Liver (tissue), 9 donors: Measurements from ENCODE around the gene SCAF8. TPM values are rescaled to one million over a fixed set of nuclear protein-coding genes. Genes with fewer than 3 reads are reported as not detected.

Source experiments
- DNase-seq: peaks from one replicate; pipeline ENCODE4 v3.0.0-alpha.2; 2017; ENCODE audit warnings: low spot score
- H3K27ac ChIP-seq, 2 donors: one replicate each; pipeline ENCODE4 v1.7.0; 2013; ENCODE audit warnings: inconsistent platforms in 2 of 2, low read length in 2 of 2, control low read depth in 1 of 2, low read depth in 1 of 2, mild to moderate bottlenecking in 1 of 2
- H3K27me3 ChIP-seq, 4 donors: one replicate each; pipeline versions ENCODE4 v1.6.1 to v1.7.0; 2013; ENCODE audit warnings: low read length in 3 of 4, inconsistent platforms in 1 of 4, mild to moderate bottlenecking in 1 of 4, moderate library complexity in 1 of 4; ENCODE audit not compliant: control insufficient read depth in 4 of 4, insufficient read depth in 4 of 4
- H3K36me3 ChIP-seq, 4 donors: one replicate each; pipeline versions ENCODE4 v1.6.1 to v1.7.0; 2013; ENCODE audit warnings: low read length in 3 of 4, mild to moderate bottlenecking in 3 of 4, low read depth in 1 of 4, moderate library complexity in 1 of 4; ENCODE audit not compliant: control insufficient read depth in 4 of 4, insufficient read depth in 3 of 4
- H3K4me1 ChIP-seq, 4 donors: one replicate each; pipeline versions ENCODE4 v1.6.1 to v1.7.0; 2013; ENCODE audit warnings: low read length in 3 of 4, mild to moderate bottlenecking in 3 of 4, moderate library complexity in 1 of 4; ENCODE audit not compliant: control insufficient read depth in 4 of 4, insufficient read depth in 4 of 4
- H3K4me3 ChIP-seq, 3 donors: one replicate each; pipeline versions ENCODE4 v1.6.1 to v1.7.0; 2013; ENCODE audit warnings: low read length in 3 of 3, control low read depth in 1 of 3, low read depth in 1 of 3, mild to moderate bottlenecking in 1 of 3
- H3K9ac ChIP-seq, 2 donors: one replicate each; pipeline ENCODE4 v1.7.0; 2013; ENCODE audit warnings: low read length in 2 of 2, mild to moderate bottlenecking in 2 of 2, moderate library complexity in 2 of 2, control low read depth in 1 of 2, low read depth in 1 of 2
- H3K9me3 ChIP-seq, 4 donors: one replicate each; pipeline versions ENCODE4 v1.6.1 to v1.7.0; 2013; ENCODE audit warnings: low read length in 3 of 4; ENCODE audit not compliant: control insufficient read depth in 4 of 4
- ATF3 ChIP-seq: IDR thresholded peaks from 2 replicates; pipeline ENCODE4 v1.6.1; 2016; ENCODE audit warnings: antibody characterized with exemption
- CTCF ChIP-seq: fragments of 150-350 bp; IDR thresholded peaks from 2 replicates; pipeline ENCODE4 v1.5.1; 2017; ENCODE audit warnings: improper control_type of control experiment, low read depth, low read length; ENCODE audit not compliant: missing input control
- EGR1 ChIP-seq, 2 donors: IDR thresholded peaks; 2 replicates each; pipeline ENCODE4 v1.6.1; 2016 to 2018; ENCODE audit warnings: antibody characterized with exemption in 2 of 2, low read depth in 2 of 2
- FOXA2 ChIP-seq: IDR thresholded peaks from 2 replicates; pipeline ENCODE4 v1.6.1; 2016; ENCODE audit warnings: antibody characterized with exemption
- GABPA ChIP-seq, 2 donors: IDR thresholded peaks in 1 of 2; conservative IDR thresholded peaks in 1 of 2; 2 replicates each; pipeline ENCODE4 v1.6.1; 2016; ENCODE audit warnings: antibody characterized with exemption in 2 of 2, mild to moderate bottlenecking in 1 of 2, moderate library complexity in 1 of 2
- HNF4A ChIP-seq, 2 donors: conservative IDR thresholded peaks; 2 replicates each; pipeline ENCODE4 v1.6.1; 2016; ENCODE audit warnings: antibody characterized with exemption in 2 of 2, mild to moderate bottlenecking in 2 of 2
- HNF4G ChIP-seq: IDR thresholded peaks from 2 replicates; pipeline ENCODE4 v1.6.1; 2016; ENCODE audit warnings: antibody characterized with exemption
- JUND ChIP-seq, 2 donors: IDR thresholded peaks; 2 replicates each; pipeline ENCODE4 v1.6.1; 2016; ENCODE audit warnings: antibody characterized with exemption in 2 of 2
- RAD21 ChIP-seq, 2 donors: IDR thresholded peaks; 2 replicates each; pipeline ENCODE4 v1.6.1; 2016; ENCODE audit warnings: antibody characterized with exemption in 2 of 2, mild to moderate bottlenecking in 2 of 2
- RXRA ChIP-seq, 2 donors: IDR thresholded peaks; 2 replicates each; pipeline ENCODE4 v1.6.1; 2017 to 2018; ENCODE audit warnings: antibody characterized with exemption in 2 of 2, mild to moderate bottlenecking in 1 of 2
- SP1 ChIP-seq: IDR thresholded peaks from 2 replicates; pipeline ENCODE4 v1.6.1; 2018; ENCODE audit warnings: antibody characterized with exemption, mild to moderate bottlenecking
- TAF1 ChIP-seq: conservative IDR thresholded peaks from 2 replicates; pipeline ENCODE4 v1.6.1; 2016; ENCODE audit warnings: antibody characterized with exemption, mild to moderate bottlenecking
- YY1 ChIP-seq: IDR thresholded peaks from 2 replicates; pipeline ENCODE4 v1.6.1; 2016; ENCODE audit warnings: antibody characterized with exemption, mild to moderate bottlenecking
- ZBTB33 ChIP-seq: IDR thresholded peaks from 2 replicates; pipeline ENCODE4 v1.6.1; 2016; ENCODE audit warnings: antibody characterized with exemption
- WGBS: extraction: QIAGEN DNeasy Blood & Tissue Kit; methylation state at CpG from one replicate; pipeline ENCODE4 v1.1.7; 2013; 5-methylcytosine and 5-hydroxymethylcytosine counted together
- polyA plus RNA-seq, 2 donors: library from polyadenylated mRNA; stranded (reverse) in 1 of 2; unstranded in 1 of 2; fragments of 200-250 nt in 1 of 2; fragments of >200 nt in 1 of 2; fragmentation: Nextera tagmentation in 1 of 2; extraction: Ambion mirVana in 1 of 2; gene quantifications; one replicate each; pipeline versions ENCODE4 v1.2.1 to v1.2.3, GENCODE V29; 2013 to 2015
- total RNA-seq, 2 donors: library from RNA; depleted of rRNA; stranded (reverse); fragments of >200 nt; gene quantifications; one replicate each; pipeline ENCODE4 v1.2.3, GENCODE V29; 2014
- donor health status: healthy.
- donor health status: healthy.
- donor health status: healthy.
- donor health status: healthy.
- donor health status: healthy.

The SCAF8 gene
- total and polyA plus RNA-seq, 4 donors: 5.9 to 22.3 (median 12.5) TPM

- whole genome bisulfite sequencing: 47% methylated on average over 3 of the region's 3 CpGs
- H3K27me3 ChIP-seq: no peaks in the 10 kb centered on the region
- no peak for DNase-seq
- H3K9ac ChIP-seq: no peak overlapping the region
- no peak overlapping the region for H3K27ac ChIP-seq
- no peak overlapping the region for H3K4me3 ChIP-seq
- H3K9me3 ChIP-seq: no peaks in the 10 kb centered on the region
- H3K36me3 ChIP-seq: peaks cover 3 to 9% (median 5%) of the 10 kb centered on the region in 4 donors
- H3K4me1 ChIP-seq: peaks cover 0 to 4% (median 0%) of the 10 kb centered on the region in 4 donors
- TF ChIP-seq YY1 (no peak), HNF4G (peak; percentile 48), TAF1 (no peak), RXRA (IDR thresholded peaks at IDR 0.05) (peak; percentile 14 to 16), HNF4A (conservative IDR thresholded peaks at IDR 0.05) (peak; percentile 84 to 95), FOXA2 (no peak)
Measured at GRCh38 chr6:154797857-154798256, 64.6 kb downstream of the SCAF8 start.

GRCh38 chr6:154800338-154800737, 67.1 kb downstream of the SCAF8 start:
- peaks cover 3 to 12% (median 9%) of the 10 kb centered on the region in 4 donors for H3K36me3 ChIP-seq
- TF ChIP-seq ZBTB33 (no peak), RAD21 (IDR thresholded peaks at IDR 0.05) (no peak), RXRA (IDR thresholded peaks at IDR 0.05) (no peak), SP1 (no peak), HNF4A (conservative IDR thresholded peaks at IDR 0.05) (no peak), GABPA (IDR thresholded peaks at IDR 0.05 in 1 of 2, conservative IDR thresholded peaks at IDR 0.05 in 1 of 2) (no peak), EGR1 (IDR thresholded peaks at IDR 0.05; ENCODE audit: low read depth in 2 of 2) (no peak), ATF3 (no peak)
- no peaks in the 10 kb centered on the region for H3K27me3 ChIP-seq
- no peak overlapping the region for H3K9ac ChIP-seq
- no peak overlapping the region for H3K4me3 ChIP-seq
- no peak overlapping the region for H3K27ac ChIP-seq
- peaks cover 0 to 4% (median 0%) of the 10 kb centered on the region in 4 donors for H3K4me1 ChIP-seq
- no peaks in the 10 kb centered on the region for H3K9me3 ChIP-seq
- no peak for DNase-seq

- no peaks in the 10 kb centered on the region for H3K27me3 ChIP-seq
- H3K4me1 ChIP-seq: no peaks in the 10 kb centered on the region
- 40% methylated on average over 2 of the region's 2 CpGs for WGBS
- no peak overlapping the region for H3K9ac ChIP-seq
- no peaks in the 10 kb centered on the region for H3K9me3 ChIP-seq
- peaks cover 0 to 35% (median 26%) of the 10 kb centered on the region in 4 donors for H3K36me3 ChIP-seq
- no peak for DNase-seq
- no peak overlapping the region for H3K27ac ChIP-seq
- no peak overlapping the region for H3K4me3 ChIP-seq
- TF ChIP-seq JUND (IDR thresholded peaks at IDR 0.05) (no peak), CTCF (peak; percentile 46), RAD21 (IDR thresholded peaks at IDR 0.05) (peak; percentile 85 to 89)
Measured at GRCh38 chr6:154805288-154805911, 72.2 kb downstream of the SCAF8 start.
